IMR-90 (cell line): ENCODE data around the gene RNF180. TPM values are rescaled to one million over a fixed set of nuclear protein-coding genes. Genes with fewer than 3 reads are reported as not detected.

Experiments used
- ATAC-seq: fragments of 200-7000 bp; cut with Tn5 transposase; 2 replicates; pipeline ENCODE4 v1.9.1; 2020; ENCODE audit warnings: low read depth, mild to moderate bottlenecking, moderate library complexity
- BruUV-seq: library from RNA; stranded (reverse); fragments of 400-500 nt; replicated peaks from 2 replicates; lab custom pipeline; 2021; lab: Mats Ljungman, UMichigan
- CTCF ChIA-PET: fragments of 300-600 bp; formaldehyde crosslinking; extraction: SDS; loops from one replicate; lab custom pipeline; 2021; ENCODE audit warnings: antibody characterized with exemption; lab: Yijun Ruan, JAX
- POLR2A ChIA-PET: fragments of 300-600 bp; sonication (Branson Sonifier 250); formaldehyde crosslinking; loops from one replicate; lab custom pipeline; 2022; ENCODE audit warnings: antibody characterized with exemption; ENCODE audit not compliant: unreplicated experiment; lab: Charles Lee
- DNase-seq: peaks from one replicate; pipeline ENCODE4 v3.0.0; 2013
- H2AFZ ChIP-seq: replicated peaks from 2 replicates; pipeline ENCODE3; 2013; ENCODE audit warnings: low read length, mild to moderate bottlenecking; ENCODE audit not compliant: poor library complexity
- H2AK5ac ChIP-seq: 2 replicates; pipeline ENCODE4 v1.6.1; 2013; ENCODE audit warnings: low read depth, low read length, inconsistent platforms
- H2AK9ac ChIP-seq: replicated peaks from 2 replicates; pipeline ENCODE3; 2013; ENCODE audit warnings: mild to moderate bottlenecking, low read depth, low read length, moderate library complexity; ENCODE audit not compliant: poor library complexity
- H2BK120ac ChIP-seq: 2 replicates; pipeline ENCODE4 v1.6.1; 2013; ENCODE audit warnings: low read depth, low read length, inconsistent platforms
- H2BK15ac ChIP-seq: 3 replicates; pipeline ENCODE4 v1.6.1; 2013; ENCODE audit warnings: low read depth, low read length, inconsistent platforms
- H2BK20ac ChIP-seq: 2 replicates; pipeline ENCODE4 v1.6.1; 2013; ENCODE audit warnings: low read depth, mild to moderate bottlenecking, inconsistent platforms, low read length, moderate library complexity
- H2BK5ac ChIP-seq: 2 replicates; pipeline ENCODE4 v1.6.1; 2013; ENCODE audit warnings: mild to moderate bottlenecking, low read depth, low read length, inconsistent platforms; ENCODE audit not compliant: poor library complexity, severe bottlenecking
- H3K14ac ChIP-seq: replicated peaks from 2 replicates; pipeline ENCODE4 v1.6.1; 2013; ENCODE audit warnings: low read depth, low read length, inconsistent platforms
- H3K18ac ChIP-seq: 2 replicates; pipeline ENCODE4 v1.6.1; 2013; ENCODE audit warnings: low read depth, low read length, control low read depth
- H3K23ac ChIP-seq: 2 replicates; pipeline ENCODE4 v1.6.1; 2013; ENCODE audit warnings: low read depth, low read length, inconsistent platforms
- H3K27ac ChIP-seq: 2 replicates; pipeline ENCODE4 v1.5.1; 2013; ENCODE audit warnings: mild to moderate bottlenecking, control low read depth, low read length; ENCODE audit not compliant: insufficient read depth
- H3K27me3 ChIP-seq: 2 replicates; pipeline ENCODE4 v1.6.1; 2013; ENCODE audit warnings: low read length; ENCODE audit not compliant: control insufficient read depth, insufficient read depth
- H3K36me3 ChIP-seq: 2 replicates; pipeline ENCODE4 v1.6.1; 2013; ENCODE audit warnings: low read length, mixed read lengths; ENCODE audit not compliant: control insufficient read depth, insufficient read depth
- H3K4ac ChIP-seq: 2 replicates; pipeline ENCODE4 v1.6.1; 2013; ENCODE audit warnings: low read depth, low read length, inconsistent platforms
- H3K4me1 ChIP-seq: 2 replicates; pipeline ENCODE4 v1.6.1; 2013; ENCODE audit warnings: low read length, mixed read lengths; ENCODE audit not compliant: control insufficient read depth, insufficient read depth
- H3K4me2 ChIP-seq: 2 replicates; pipeline ENCODE4 v1.6.1; 2013; ENCODE audit warnings: low read depth, mild to moderate bottlenecking, control low read depth, low read length, moderate library complexity
- H3K4me3 ChIP-seq: 2 replicates; pipeline ENCODE4 v1.5.1; 2013; ENCODE audit warnings: low read depth, mild to moderate bottlenecking, control low read depth, low read length, moderate library complexity; ENCODE audit not compliant: insufficient read depth
- H3K56ac ChIP-seq: 2 replicates; pipeline ENCODE4 v1.6.1; 2013; ENCODE audit warnings: low read length, inconsistent platforms; ENCODE audit not compliant: insufficient read depth; ENCODE audit errors: extremely low read depth
- H3K79me1 ChIP-seq, 2 experiments: 2 replicates each; pipeline ENCODE4 v1.6.1; 2013; ENCODE audit warnings: low read length in 2 of 2, inconsistent platforms in 1 of 2, low read depth in 1 of 2
- H3K9ac ChIP-seq: 2 replicates; pipeline ENCODE4 v1.6.1; 2013; ENCODE audit warnings: low read depth, low read length, control low read depth
- H3K9me1 ChIP-seq: 2 replicates; pipeline ENCODE4 v1.6.1; 2013; ENCODE audit warnings: low read length, inconsistent platforms; ENCODE audit not compliant: insufficient read depth
- H3K9me3 ChIP-seq: 2 replicates; pipeline ENCODE4 v1.6.1; 2013; ENCODE audit warnings: low read length; ENCODE audit not compliant: control insufficient read depth, insufficient read depth
- H4K20me1 ChIP-seq: 2 replicates; pipeline ENCODE4 v1.6.1; 2013; ENCODE audit warnings: low read length, inconsistent platforms; ENCODE audit not compliant: insufficient read depth
- H4K5ac ChIP-seq: 2 replicates; pipeline ENCODE4 v1.6.1; 2013; ENCODE audit warnings: mild to moderate bottlenecking, low read depth, low read length, control low read depth
- H4K8ac ChIP-seq, 2 experiments: 2 replicates each; pipeline ENCODE4 v1.6.1; 2013; ENCODE audit warnings: low read depth in 2 of 2, low read length in 2 of 2, control low read depth in 1 of 2, inconsistent platforms in 1 of 2
- H4K91ac ChIP-seq: 2 replicates; pipeline ENCODE4 v1.6.1; 2013; ENCODE audit warnings: low read depth, low read length, inconsistent platforms; ENCODE audit not compliant: insufficient read depth
- BHLHE40 ChIP-seq: fragments of 150-350 bp; IDR thresholded peaks from 2 replicates; pipeline ENCODE4 v1.6.1; 2016; ENCODE audit warnings: mild to moderate bottlenecking, low read depth, low read length
- CEBPB ChIP-seq: IDR thresholded peaks from 2 replicates; pipeline ENCODE4 v1.6.1; 2012; ENCODE audit warnings: low read depth, low read length, improper control_type of control experiment
- FOS ChIP-seq: fragments of 150-350 bp; IDR thresholded peaks from 2 replicates; pipeline ENCODE4 v1.6.1; 2016; ENCODE audit warnings: low read depth, low read length
- MXI1 ChIP-seq: IDR thresholded peaks from 2 replicates; pipeline ENCODE4 v1.6.1; 2012; ENCODE audit warnings: low read depth, mild to moderate bottlenecking, low read length, moderate library complexity, borderline replicate concordance
- RAD21 ChIP-seq: IDR thresholded peaks from 2 replicates; pipeline ENCODE4 v1.6.1; 2012; ENCODE audit warnings: low read length, improper control_type of control experiment
- RCOR1 ChIP-seq: IDR thresholded peaks from 2 replicates; pipeline ENCODE4 v1.6.1; 2012; ENCODE audit warnings: mild to moderate bottlenecking, low read length, improper control_type of control experiment; ENCODE audit not compliant: insufficient replicate concordance
- RFX5 ChIP-seq: IDR thresholded peaks from 2 replicates; pipeline ENCODE4 v1.8.0; 2012; ENCODE audit warnings: low read depth, mild to moderate bottlenecking, low read length, moderate library complexity
- SMC3 ChIP-seq: fragments of 150-350 bp; IDR thresholded peaks from 2 replicates; pipeline ENCODE4 v1.6.1; 2016; ENCODE audit warnings: low read depth, mild to moderate bottlenecking, antibody characterized with exemption, low read length, moderate library complexity
- USF2 ChIP-seq: fragments of 150-350 bp; IDR thresholded peaks from 2 replicates; pipeline ENCODE4 v1.6.1; 2017; ENCODE audit warnings: mild to moderate bottlenecking, antibody characterized with exemption, low read length, low read depth
- dilution Hi-C: fragments of 300-500 bp; cut with HindIII; formaldehyde crosslinking; loops from one replicate; pipeline ENCODE4 v1.14.3; 2018; ENCODE audit warnings: low sequenced_read_pairs; ENCODE audit not compliant: unreplicated experiment
- in situ Hi-C: fragments of 300-500 bp; cut with MboI; formaldehyde crosslinking; loops from 3 replicates; pipeline ENCODE4 v1.14.3; 2019; ENCODE audit warnings: low sequenced_read_pairs, inconsistent platforms, mixed read lengths
- intact Hi-C: fragments of 100-400 bp; cut with micrococcal nuclease; formaldehyde crosslinking; loops from 2 replicates; pipeline ENCODE4 v1.10.0; 2022
- polyA plus RNA-seq, 3 experiments: library from polyadenylated mRNA; depleted of rRNA; stranded (reverse); fragments of >200 nt; gene quantifications; 2 replicates each; pipeline ENCODE4 v1.2.3, GENCODE V29; 2012; ENCODE audit warnings: low replicate concordance in 1 of 3
- total RNA-seq: library from RNA; depleted of rRNA; stranded (reverse); fragments of >200 nt; gene quantifications from 2 replicates; pipeline ENCODE4 v1.2.3, GENCODE V29; 2012

RNF180 gene
- total and polyA plus RNA-seq, 2 of the 4 experiments (the other 2 are of a cell fraction): 0.02 to 0.36 TPM

- no peak overlapping the region for H3K27ac ChIP-seq
- no peak overlapping the region for H3K4me2 ChIP-seq
- no peak overlapping the region for H2BK15ac ChIP-seq
- H3K4me3 ChIP-seq: no peak overlapping the region
- H3K9me3 ChIP-seq: no peaks in the 10 kb centered on the region
- no peak overlapping the region for H2BK5ac ChIP-seq
- H4K20me1 ChIP-seq: no peaks in the 10 kb centered on the region
- H3K18ac ChIP-seq: no peak overlapping the region
- ChIA-PET POLR2A (no interaction called here), CTCF (no interaction called here)
- intact Hi-C loops (no loop called here), in situ Hi-C loops (no loop called here), dilution Hi-C loops (no loop called here)
- no peaks in the 10 kb centered on the region for H3K4me1 ChIP-seq
- H2BK20ac ChIP-seq: no peak overlapping the region
- no peak overlapping the region for H4K8ac ChIP-seq
- H2BK120ac ChIP-seq: no peak overlapping the region
- H3K14ac ChIP-seq: no peak overlapping the region
- H2AFZ ChIP-seq: no peak overlapping the region
- no peak overlapping the region for H3K23ac ChIP-seq
- no peaks in the 10 kb centered on the region for H3K36me3 ChIP-seq
- no peak for TF ChIP-seq MXI1
- TF ChIP-seq RCOR1: no peak
- TF ChIP-seq RFX5: no peak
- no peak for TF ChIP-seq CEBPB
- TF ChIP-seq BHLHE40: no peak
- no peak for TF ChIP-seq FOS
- TF ChIP-seq USF2: no peak
- no peak for TF ChIP-seq RAD21
- TF ChIP-seq SMC3: no peak
- H2AK9ac ChIP-seq: no peak overlapping the region
- DNase-seq (no peak), ATAC-seq (no peak)
- H4K91ac ChIP-seq: no peak overlapping the region
- H3K27me3 ChIP-seq: no peaks in the 10 kb centered on the region
- no peaks in the 10 kb centered on the region for H3K79me1 ChIP-seq
- H3K9me1 ChIP-seq: no peaks in the 10 kb centered on the region
- H3K9ac ChIP-seq: no peak overlapping the region
- H4K5ac ChIP-seq: no peak overlapping the region
- H3K56ac ChIP-seq: no peak overlapping the region
- H2AK5ac ChIP-seq: no peak overlapping the region
- no peak overlapping the region for H3K4ac ChIP-seq
- BruUV-seq: no TSS peak
These were observed 181.7 kb downstream of the RNF180 start for GRCh38 chr5:64347309-64347708.
